Measurements from ENCODE around the gene ULK3. TPM values are rescaled to one million over a fixed set of nuclear protein-coding genes. Genes with fewer than 3 reads are reported as not detected.
A peak's percentile ranks its signal among the peaks of the same experiment; 100 is the strongest.

ULK3 gene
- total RNA-seq, 1 donor from 2014 or later = 43.9 TPM

DNA sequence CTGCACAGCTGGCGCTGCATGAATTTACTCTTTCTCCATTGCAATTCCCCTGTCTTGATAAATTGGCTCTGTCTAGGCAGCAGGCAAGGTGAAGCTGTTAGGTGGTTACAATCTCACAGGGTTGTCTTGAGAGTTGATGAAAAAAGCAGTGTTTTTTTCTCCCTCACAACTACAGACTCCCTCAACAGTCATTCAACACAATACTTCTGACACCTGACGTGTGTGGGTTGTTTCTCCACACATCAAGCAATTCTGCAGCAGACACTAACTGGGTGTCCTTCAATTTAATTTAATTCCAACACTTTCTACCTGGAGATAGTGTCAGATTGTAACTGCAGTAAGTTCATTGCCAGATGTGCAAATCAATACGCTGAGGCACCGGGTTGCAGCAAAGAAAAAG, 35.3 kb upstream of the ULK3 start:
- Histone ChIP-seq H3K27me3 (no peaks in the 10 kb centered on the region), H3K36me3 (no peaks in the 10 kb centered on the region), H3K27ac (no peak overlapping the region), H3K4me1 (no peaks in the 10 kb centered on the region), H3K9me3 (no peaks in the 10 kb centered on the region), H3K4me3 (no peak overlapping the region)
- TF ChIP-seq, protein P1, sequence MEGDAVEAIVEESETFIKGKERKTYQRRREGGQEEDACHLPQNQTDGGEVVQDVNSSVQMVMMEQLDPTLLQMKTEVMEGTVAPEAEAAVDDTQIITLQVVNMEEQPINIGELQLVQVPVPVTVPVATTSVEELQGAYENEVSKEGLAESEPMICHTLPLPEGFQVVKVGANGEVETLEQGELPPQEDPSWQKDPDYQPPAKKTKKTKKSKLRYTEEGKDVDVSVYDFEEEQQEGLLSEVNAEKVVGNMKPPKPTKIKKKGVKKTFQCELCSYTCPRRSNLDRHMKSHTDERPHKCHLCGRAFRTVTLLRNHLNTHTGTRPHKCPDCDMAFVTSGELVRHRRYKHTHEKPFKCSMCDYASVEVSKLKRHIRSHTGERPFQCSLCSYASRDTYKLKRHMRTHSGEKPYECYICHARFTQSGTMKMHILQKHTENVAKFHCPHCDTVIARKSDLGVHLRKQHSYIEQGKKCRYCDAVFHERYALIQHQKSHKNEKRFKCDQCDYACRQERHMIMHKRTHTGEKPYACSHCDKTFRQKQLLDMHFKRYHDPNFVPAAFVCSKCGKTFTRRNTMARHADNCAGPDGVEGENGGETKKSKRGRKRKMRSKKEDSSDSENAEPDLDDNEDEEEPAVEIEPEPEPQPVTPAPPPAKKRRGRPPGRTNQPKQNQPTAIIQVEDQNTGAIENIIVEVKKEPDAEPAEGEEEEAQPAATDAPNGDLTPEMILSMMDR (IDR thresholded peaks at IDR 0.05) = no peak
- intact Hi-C loops (cut with DNase I) = no loop called here
- DNase-seq (no peak), ATAC-seq (no peak)

DNA sequence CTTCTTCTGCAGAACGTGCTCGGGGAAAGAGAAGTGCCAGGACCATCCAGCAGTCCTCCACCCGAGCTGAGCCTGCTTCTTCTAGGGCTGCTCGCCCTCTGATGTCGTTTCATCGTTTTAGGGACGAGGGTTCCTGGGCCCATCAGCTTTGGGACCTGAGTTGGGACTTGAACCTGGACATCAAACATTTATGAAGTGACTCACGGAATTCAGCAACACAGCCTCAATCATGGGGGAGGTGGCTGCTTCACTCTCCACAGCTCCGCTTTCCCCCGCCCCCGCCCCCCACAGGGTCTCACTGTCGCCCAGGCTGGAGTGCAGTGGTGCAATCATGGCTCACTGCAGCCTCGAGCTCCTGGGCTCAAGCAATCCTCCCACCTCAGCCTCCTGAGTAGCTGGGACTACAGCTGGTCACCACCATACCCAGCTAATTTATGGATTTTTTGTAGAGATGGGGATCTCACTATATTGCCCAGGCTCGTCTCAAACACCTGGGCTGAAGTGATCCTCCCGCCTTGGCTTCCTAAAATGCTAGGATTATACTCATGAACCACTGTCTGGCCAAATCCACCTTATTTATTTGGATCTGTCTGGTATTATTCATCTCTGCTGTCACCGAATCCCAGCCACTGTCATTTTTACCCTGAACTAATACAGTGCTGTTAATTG, 30.9 kb upstream of the ULK3 start:
- Histone ChIP-seq H3K4me1 (peaks cover 35% of the 10 kb centered on the region), H3K36me3 (no peaks in the 10 kb centered on the region), H3K27ac (peak overlapping the region; percentile 97), H3K27me3 (no peaks in the 10 kb centered on the region), H3K4me3 (peak overlapping the region; percentile 70), H3K9me3 (no peaks in the 10 kb centered on the region)
- intact Hi-C loops (cut with DNase I) = no loop called here
- DNase-seq (no peak), ATAC-seq (no peak)
- TF ChIP-seq, protein P1 (IDR thresholded peaks at IDR 0.05) = no peak

DNA sequence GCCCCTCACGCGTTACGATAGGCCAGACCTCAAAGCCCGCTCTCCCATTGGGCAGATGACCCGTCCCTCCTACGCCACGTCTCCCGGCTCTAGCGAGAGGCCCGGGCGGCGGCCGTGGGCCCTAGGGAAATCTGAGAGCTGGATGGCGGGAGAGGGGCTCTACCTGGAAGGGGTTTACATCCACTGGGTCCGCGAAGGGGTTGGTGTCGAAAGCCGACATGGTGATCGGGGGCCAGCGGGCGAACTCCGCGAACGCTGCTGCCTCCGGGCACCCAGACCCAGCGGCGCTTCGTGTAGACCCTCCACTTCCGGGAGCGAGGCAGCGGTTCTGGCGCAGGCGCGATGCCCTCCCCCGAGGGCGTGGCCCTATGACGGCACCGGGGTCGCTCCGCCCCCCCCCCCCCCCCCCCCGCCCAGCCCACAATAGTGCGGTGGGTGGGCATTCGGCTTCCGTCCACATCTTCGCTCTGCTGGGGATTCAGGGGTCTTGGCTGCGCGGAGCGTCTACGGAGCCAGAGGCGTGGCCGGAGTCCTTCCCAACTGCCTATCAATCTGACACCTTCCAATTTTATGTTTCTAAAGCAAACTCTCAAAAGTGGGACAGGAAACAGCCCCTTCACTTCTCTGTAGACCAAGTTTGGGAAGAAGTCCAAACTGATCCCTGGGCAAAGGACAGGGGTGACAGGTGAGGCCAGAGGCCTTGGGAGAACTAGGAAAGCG, 30.2 kb upstream of the ULK3 start, which contains the start of gene SCAMP2:
Gene SCAMP2, minus strand, starts transcription at position 330 of the 720 bp plus-strand sequence. Its CDS starts 110 bp downstream, at position 220.
- peak; percentile 97 for DNase-seq
- Histone ChIP-seq H3K9me3 (no peaks in the 10 kb centered on the region), H3K27ac (peak within 1 kb of the TSS; percentile 97), H3K4me1 (peaks cover 42% of the 10 kb centered on the region), H3K4me3 (peak within 1 kb of the TSS; percentile 70), H3K27me3 (no peaks in the 10 kb centered on the region), H3K36me3 (no peaks in the 10 kb centered on the region)
- intact Hi-C loops (cut with DNase I) = no loop called here
- peak; percentile 95 for ATAC-seq
- TF ChIP-seq, protein P1 (IDR thresholded peaks at IDR 0.05) = no peak

DNA sequence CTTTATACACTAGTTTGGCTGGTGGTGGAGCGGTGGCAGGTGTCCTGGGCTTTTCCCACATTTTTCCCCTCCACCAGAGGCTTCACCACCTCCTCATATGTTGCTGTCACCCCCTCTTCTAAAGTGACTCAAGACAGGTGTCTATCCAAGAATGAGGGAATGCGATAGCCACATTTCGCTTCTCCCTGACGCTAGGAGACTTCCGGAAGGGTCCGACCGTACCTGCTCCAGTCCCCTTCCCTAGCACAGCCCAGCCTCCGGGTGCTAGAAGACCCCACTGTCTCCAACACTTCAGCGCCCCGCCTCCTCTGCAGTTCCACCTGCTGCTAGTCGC, 29.7 kb upstream of the ULK3 start:
- DNase-seq (no peak), ATAC-seq (no peak)
- no peaks in the 10 kb centered on the region for H3K27me3 ChIP-seq
- peak overlapping the region; percentile 97 for H3K27ac ChIP-seq
- intact Hi-C loops (cut with DNase I) = no loop called here
- no peaks in the 10 kb centered on the region for H3K9me3 ChIP-seq
- peaks cover 48% of the 10 kb centered on the region for H3K4me1 ChIP-seq
- H3K4me3 ChIP-seq = peak overlapping the region; percentile 70
- TF ChIP-seq, protein P1 (IDR thresholded peaks at IDR 0.05) = no peak
- H3K36me3 ChIP-seq = no peaks in the 10 kb centered on the region

DNA sequence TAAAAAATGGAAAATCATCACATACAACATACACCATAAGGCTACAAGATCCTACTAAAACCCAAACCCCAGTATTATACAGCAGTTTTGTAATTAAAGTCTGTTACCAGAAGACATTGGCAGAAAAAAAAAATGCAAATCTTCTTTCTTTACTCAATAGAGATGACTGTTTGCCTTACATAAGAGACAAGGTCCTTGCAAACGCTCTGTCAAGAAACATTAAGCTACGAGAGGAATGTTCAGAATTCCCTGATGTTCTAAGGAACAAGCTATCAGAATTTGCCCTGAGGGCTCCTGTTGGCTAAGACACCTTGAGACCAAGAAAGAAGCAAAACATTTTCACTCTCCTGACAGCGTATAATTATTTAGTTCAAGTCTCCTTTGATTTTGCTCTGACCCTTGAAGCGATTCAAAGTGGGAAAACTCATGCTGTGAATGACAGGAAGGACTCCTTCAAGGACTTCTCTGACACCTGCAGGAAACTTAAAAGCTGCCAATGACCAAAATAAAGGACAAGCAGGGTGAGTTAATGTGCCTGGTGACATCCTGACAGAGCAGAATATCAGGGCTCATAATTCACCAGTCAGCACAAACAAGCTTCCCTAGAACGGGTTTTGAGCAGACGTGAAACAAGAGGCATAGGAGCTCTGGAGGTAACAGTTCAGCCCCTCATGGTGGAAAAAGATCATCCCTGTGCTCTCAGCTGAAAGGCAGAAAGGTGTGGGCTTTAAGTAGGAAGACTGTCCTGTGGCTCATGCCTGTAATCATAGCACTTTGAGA, 27.7 kb upstream of the ULK3 start:
- no peaks in the 10 kb centered on the region for H3K27me3 ChIP-seq
- peak overlapping the region; percentile 17 for H3K4me3 ChIP-seq
- H3K4me1 ChIP-seq = peaks cover 65% of the 10 kb centered on the region
- H3K27ac ChIP-seq = peak overlapping the region; percentile 71
- no peaks in the 10 kb centered on the region for H3K36me3 ChIP-seq
- DNase-seq = no peak
- H3K9me3 ChIP-seq = no peaks in the 10 kb centered on the region
- intact Hi-C loops (cut with DNase I) = no loop called here
- TF ChIP-seq, protein P1 (IDR thresholded peaks at IDR 0.05) = no peak
- ATAC-seq = no peak
